ENCODE data around the gene CCDC57. TPM values are rescaled to one million over a fixed set of nuclear protein-coding genes. Genes with fewer than 3 reads are reported as not detected.

CCDC57 gene
- total and polyA plus RNA-seq, 4 donors: 5.4 to 19.1 (median 11.7) TPM

DNA sequence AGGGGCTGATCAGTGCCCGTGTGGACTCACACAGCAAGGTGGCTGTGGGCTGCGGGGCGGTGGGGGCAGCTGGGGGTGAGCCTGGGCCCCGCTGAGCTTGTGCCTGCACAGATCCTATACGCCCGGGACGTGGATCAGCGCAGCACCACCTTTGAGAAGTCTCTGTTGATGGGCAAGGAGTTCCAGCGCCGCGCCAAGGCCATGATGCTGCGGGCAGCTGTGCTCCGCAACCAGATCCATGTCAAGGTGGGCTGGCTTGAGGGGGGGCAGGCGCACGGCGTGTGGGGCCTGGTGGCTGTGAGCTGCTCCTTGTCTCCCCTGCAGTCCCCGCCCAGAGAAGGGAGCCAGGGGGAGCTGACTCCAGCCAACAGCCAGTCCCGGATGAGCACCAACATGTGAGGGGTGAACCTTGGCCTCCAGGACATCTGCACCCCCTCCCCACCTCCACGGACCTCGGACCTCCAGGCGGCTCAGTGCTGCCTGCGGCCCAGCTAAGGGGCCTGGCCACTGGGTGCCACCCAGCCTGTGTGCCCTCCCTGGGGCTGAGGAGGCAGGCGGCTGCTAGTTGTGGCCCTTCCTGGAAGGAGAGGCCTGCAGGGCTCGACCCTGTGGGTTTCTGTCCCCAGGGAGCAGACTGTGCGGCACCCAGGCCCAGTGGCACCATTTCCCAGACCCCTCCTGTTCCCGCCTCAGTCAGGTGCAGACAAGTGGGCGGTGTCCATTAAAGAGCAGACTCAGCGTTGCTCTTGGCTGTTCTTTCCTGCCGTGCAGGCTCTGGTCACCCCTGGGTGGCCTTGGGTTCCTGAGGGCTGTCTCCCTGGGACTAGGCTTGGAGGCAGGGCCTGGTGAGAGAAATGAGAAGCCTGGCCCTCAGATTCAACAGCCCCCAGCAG is 155.7 kb downstream of the CCDC57 start:
- H3K36me3 ChIP-seq (ENCODE audit: control insufficient read depth in 4 of 4, insufficient read depth in 3 of 4, low read depth in 1 of 4, low read length in 3 of 4): peaks cover 6 to 66% (median 30%) of the 10 kb centered on the region in 4 donors
- H3K4me1 ChIP-seq (ENCODE audit: control insufficient read depth in 4 of 4, insufficient read depth in 4 of 4, low read length in 3 of 4): peaks cover 9 to 22% (median 17%) of the 10 kb centered on the region in 4 donors
- 84% methylated on average over 29 of the region's 29 CpGs for WGBS
- H3K27ac ChIP-seq (ENCODE audit: low read depth in 1 of 2, low read length in 2 of 2): no peak overlapping the region
- no peaks in the 10 kb centered on the region for H3K27me3 ChIP-seq (ENCODE audit: control insufficient read depth in 4 of 4, insufficient read depth in 4 of 4, low read length in 3 of 4)
- no peaks in the 10 kb centered on the region for H3K9me3 ChIP-seq (ENCODE audit: control insufficient read depth in 4 of 4, low read length in 3 of 4)
- no peak overlapping the region for H3K9ac ChIP-seq (ENCODE audit: low read depth in 1 of 2, low read length in 2 of 2)
- no peak overlapping the region for H3K4me3 ChIP-seq (ENCODE audit: low read depth in 1 of 3, low read length in 3 of 3)
- DNase-seq (ENCODE audit: low spot score): no peak
- TF ChIP-seq TAF1 (conservative IDR thresholded peaks at IDR 0.05): no peak
- TF ChIP-seq YY1 (IDR thresholded peaks at IDR 0.05): no peak
- TF ChIP-seq HNF4A (conservative IDR thresholded peaks at IDR 0.05): no peak
- TF ChIP-seq, protein P1, sequence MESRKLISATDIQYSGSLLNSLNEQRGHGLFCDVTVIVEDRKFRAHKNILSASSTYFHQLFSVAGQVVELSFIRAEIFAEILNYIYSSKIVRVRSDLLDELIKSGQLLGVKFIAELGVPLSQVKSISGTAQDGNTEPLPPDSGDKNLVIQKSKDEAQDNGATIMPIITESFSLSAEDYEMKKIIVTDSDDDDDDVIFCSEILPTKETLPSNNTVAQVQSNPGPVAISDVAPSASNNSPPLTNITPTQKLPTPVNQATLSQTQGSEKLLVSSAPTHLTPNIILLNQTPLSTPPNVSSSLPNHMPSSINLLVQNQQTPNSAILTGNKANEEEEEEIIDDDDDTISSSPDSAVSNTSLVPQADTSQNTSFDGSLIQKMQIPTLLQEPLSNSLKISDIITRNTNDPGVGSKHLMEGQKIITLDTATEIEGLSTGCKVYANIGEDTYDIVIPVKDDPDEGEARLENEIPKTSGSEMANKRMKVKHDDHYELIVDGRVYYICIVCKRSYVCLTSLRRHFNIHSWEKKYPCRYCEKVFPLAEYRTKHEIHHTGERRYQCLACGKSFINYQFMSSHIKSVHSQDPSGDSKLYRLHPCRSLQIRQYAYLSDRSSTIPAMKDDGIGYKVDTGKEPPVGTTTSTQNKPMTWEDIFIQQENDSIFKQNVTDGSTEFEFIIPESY (IDR thresholded peaks at IDR 0.05): no peak
- no peak for TF ChIP-seq FOXA2 (IDR thresholded peaks at IDR 0.05)
- no peak for TF ChIP-seq CTCF (IDR thresholded peaks at IDR 0.05; ENCODE audit: low read depth, low read length, missing input control)

- 94% methylated on average over 28 of the region's 28 CpGs for WGBS
- H3K27me3 ChIP-seq (ENCODE audit: control insufficient read depth in 4 of 4, insufficient read depth in 4 of 4, low read length in 3 of 4): no peaks in the 10 kb centered on the region
- H3K4me3 ChIP-seq (ENCODE audit: low read depth in 1 of 3, low read length in 3 of 3): no peak overlapping the region
- H3K9ac ChIP-seq (ENCODE audit: low read depth in 1 of 2, low read length in 2 of 2): no peak overlapping the region
- no peaks in the 10 kb centered on the region for H3K9me3 ChIP-seq (ENCODE audit: control insufficient read depth in 4 of 4, low read length in 3 of 4)
- TF ChIP-seq GABPA (IDR thresholded peaks at IDR 0.05 in 1 of 2, conservative IDR thresholded peaks at IDR 0.05 in 1 of 2): no peak
- TF ChIP-seq JUND (IDR thresholded peaks at IDR 0.05): no peak
- TF ChIP-seq FOXA1 (IDR thresholded peaks at IDR 0.05): no peak
- no peak for TF ChIP-seq MAX (IDR thresholded peaks at IDR 0.05)
- TF ChIP-seq ATF3 (IDR thresholded peaks at IDR 0.05): no peak
- TF ChIP-seq, protein P2, sequence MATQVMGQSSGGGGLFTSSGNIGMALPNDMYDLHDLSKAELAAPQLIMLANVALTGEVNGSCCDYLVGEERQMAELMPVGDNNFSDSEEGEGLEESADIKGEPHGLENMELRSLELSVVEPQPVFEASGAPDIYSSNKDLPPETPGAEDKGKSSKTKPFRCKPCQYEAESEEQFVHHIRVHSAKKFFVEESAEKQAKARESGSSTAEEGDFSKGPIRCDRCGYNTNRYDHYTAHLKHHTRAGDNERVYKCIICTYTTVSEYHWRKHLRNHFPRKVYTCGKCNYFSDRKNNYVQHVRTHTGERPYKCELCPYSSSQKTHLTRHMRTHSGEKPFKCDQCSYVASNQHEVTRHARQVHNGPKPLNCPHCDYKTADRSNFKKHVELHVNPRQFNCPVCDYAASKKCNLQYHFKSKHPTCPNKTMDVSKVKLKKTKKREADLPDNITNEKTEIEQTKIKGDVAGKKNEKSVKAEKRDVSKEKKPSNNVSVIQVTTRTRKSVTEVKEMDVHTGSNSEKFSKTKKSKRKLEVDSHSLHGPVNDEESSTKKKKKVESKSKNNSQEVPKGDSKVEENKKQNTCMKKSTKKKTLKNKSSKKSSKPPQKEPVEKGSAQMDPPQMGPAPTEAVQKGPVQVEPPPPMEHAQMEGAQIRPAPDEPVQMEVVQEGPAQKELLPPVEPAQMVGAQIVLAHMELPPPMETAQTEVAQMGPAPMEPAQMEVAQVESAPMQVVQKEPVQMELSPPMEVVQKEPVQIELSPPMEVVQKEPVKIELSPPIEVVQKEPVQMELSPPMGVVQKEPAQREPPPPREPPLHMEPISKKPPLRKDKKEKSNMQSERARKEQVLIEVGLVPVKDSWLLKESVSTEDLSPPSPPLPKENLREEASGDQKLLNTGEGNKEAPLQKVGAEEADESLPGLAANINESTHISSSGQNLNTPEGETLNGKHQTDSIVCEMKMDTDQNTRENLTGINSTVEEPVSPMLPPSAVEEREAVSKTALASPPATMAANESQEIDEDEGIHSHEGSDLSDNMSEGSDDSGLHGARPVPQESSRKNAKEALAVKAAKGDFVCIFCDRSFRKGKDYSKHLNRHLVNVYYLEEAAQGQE (IDR thresholded peaks at IDR 0.05): no peak
- no peak for TF ChIP-seq HNF4A (conservative IDR thresholded peaks at IDR 0.05)
- no peak for TF ChIP-seq SP1 (IDR thresholded peaks at IDR 0.05)
- TF ChIP-seq, protein P1 (IDR thresholded peaks at IDR 0.05): no peak
- no peak for TF ChIP-seq FOXA2 (IDR thresholded peaks at IDR 0.05)
- no peak for TF ChIP-seq EGR1 (IDR thresholded peaks at IDR 0.05; ENCODE audit: low read depth in 2 of 2)
- no peak for TF ChIP-seq RAD21 (IDR thresholded peaks at IDR 0.05)
- TF ChIP-seq HNF4G (IDR thresholded peaks at IDR 0.05): no peak
- no peak for TF ChIP-seq NR2F2 (IDR thresholded peaks at IDR 0.05)
- peaks cover 9 to 22% (median 17%) of the 10 kb centered on the region in 4 donors for H3K4me1 ChIP-seq (ENCODE audit: control insufficient read depth in 4 of 4, insufficient read depth in 4 of 4, low read length in 3 of 4)
- peaks cover 4 to 60% (median 27%) of the 10 kb centered on the region in 4 donors for H3K36me3 ChIP-seq (ENCODE audit: control insufficient read depth in 4 of 4, insufficient read depth in 3 of 4, low read depth in 1 of 4, low read length in 3 of 4)
- no peak for DNase-seq (ENCODE audit: low spot score)
- H3K27ac ChIP-seq (ENCODE audit: low read depth in 1 of 2, low read length in 2 of 2): no peak overlapping the region
These were observed 156.5 kb downstream of the CCDC57 start for GRCh38 chr17:82055965-82056728.

Measured in liver (tissue), 9 donors.